Head of caudate nucleus (tissue), 42 donors: ENCODE measurements around the gene NSA2.
"Not testable (repeated sequence)": the region's sequence is repeated elsewhere in the genome, so short reads cannot be mapped to it uniquely, and the experiment has no call there.

ENCODE experiments used
- DNase-seq, 42 donors: peaks; one replicate each; pipeline versions ENCODE4 v3.0.0 to v3.0.0-alpha.2; 2020 to 2021; ENCODE audit warnings: mixed read lengths in 7 of 42
- intact Hi-C: fragments of 100-400 bp; cut with DNase I; formaldehyde crosslinking; loops from one replicate; pipeline ENCODE4 v1.15.0; 2022

The NSA2 gene

DNA sequence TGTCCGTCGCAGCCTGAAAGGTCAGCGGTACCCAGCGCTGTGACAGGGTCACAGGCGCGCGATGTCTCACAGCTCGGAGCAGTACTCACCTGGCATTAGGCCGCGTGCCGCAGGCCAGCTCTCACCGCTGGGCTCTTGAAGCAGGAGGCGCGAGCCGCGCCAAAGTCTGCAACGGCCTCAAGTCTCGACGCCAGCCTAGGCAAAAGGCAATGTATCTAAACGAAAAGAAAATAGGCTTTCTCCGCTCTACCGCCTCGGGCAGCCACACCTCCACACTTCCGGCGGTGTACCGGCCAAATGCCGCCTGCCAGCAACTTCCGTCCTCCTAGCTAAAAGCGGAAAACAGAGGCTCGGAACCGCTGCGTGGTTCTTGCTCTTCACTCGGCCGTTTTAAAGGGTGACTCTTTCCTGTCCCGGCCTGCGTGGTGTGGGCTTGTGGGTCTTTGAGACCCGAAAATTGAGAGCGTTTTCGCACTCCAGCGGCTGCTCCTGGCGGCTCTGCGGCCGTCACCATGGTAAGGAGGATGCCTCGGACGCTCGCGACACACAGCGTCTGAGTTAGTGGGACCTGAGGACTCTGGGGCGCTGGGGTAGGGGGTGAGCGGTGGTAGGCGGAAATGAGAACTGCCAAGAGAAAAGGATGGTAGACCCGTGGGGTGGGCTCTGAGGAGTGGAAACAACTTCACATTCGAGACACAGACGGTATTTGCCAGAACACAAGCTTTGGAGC is at the start of gene NSA2, which contains the start of gene GFM2:
Gene NSA2 (plus strand): TSS at position 401 of the 730 bp plus-strand sequence. CDS start 112 bp downstream, at position 513.
Gene GFM2 (minus strand): TSS at position 269 of the 730 bp plus-strand sequence. CDS start 3,375 bp downstream, outside the sequence.
- DNase-seq = peak; percentile 84 to 99 (median 96)
- intact Hi-C loops = loop anchor here (10.0 kb wide), 3 partner anchors 92 to 148 kb away; partner anchors contain the start of gene FAM169A

DNA sequence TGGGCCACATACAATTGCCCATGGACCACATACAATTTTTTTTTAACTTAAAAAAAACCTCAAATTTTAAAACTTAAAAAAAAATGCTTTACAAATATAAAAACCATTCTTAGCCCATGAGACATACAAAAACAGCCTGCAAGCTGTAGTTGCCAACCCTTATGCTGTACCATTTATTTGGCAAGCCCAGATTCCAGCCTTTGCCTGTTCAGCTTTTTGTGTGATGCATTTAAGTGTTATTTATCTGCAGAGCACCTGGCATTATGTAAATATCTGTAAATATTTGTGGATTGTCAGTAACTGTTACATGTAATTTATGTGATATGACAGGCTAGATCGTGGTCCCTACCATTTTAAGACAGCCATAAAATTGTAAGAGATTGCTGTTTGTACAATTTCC is 49.5 kb upstream of the NSA2 start:
- intact Hi-C loops = no loop called here
- DNase-seq = no peak

DNA sequence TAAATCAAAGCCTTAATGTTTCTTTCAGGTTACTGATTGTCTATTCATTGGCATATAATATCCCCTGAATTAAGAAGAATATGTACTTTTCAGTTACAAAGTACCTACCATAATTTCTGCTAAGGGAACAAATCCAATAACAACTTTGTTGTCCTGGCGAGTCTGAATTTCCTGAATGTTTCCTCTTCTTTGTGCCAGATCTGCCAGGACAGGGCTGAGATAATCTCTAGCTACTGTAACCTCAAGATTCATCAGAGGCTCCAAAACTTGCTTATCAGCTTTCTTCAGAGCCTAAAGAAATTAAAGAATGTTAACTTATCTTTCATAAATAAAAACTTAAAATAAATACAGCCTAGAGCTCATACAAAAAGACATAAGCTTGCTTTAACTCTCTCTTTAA is 44.8 kb upstream of the NSA2 start:
- DNase-seq = no peak
- intact Hi-C loops = no loop called here

DNA sequence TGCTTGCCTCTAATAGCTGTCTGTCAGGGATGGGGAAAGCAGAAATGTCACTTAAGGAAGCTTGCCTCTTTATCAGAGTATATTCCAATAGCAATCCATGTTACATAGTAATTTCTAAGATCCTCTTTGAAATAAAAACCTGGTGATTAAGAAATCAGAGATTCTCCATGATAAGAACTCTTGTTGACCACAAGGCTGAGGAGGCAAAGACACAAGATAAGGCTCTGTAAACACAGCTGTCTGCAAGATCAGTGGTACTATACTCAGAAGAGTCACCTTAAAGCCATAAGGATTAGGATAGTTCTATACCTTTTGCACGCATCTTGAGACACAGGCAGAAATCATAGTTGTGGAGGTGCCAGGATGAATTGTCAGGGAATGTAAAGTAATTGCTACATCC is 41.7 kb upstream of the NSA2 start:
- no peak for DNase-seq
- intact Hi-C loops = no loop called here

DNA sequence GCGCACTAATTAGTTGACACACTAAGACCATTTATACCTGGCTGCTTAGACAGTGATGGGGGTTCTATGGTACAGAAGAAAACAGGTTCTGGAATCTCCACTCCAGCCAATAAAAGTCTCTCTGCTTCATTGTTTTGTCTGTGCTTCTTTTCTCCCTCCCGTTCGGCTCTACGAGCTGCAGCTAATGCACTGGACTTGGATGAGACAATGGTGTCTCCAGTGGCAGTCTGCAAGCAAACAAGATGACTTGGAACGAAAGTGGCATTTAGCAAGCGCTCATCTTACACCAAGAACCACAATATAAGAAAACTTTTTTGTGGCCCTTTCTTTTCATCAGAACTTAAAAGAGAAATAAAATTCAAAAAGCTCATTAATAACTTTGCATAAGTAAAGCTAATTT is 30.3 kb upstream of the NSA2 start:
- intact Hi-C loops = no loop called here
- peak in 25 of 42 donors; percentile 8 to 60 (median 27) for DNase-seq

DNA sequence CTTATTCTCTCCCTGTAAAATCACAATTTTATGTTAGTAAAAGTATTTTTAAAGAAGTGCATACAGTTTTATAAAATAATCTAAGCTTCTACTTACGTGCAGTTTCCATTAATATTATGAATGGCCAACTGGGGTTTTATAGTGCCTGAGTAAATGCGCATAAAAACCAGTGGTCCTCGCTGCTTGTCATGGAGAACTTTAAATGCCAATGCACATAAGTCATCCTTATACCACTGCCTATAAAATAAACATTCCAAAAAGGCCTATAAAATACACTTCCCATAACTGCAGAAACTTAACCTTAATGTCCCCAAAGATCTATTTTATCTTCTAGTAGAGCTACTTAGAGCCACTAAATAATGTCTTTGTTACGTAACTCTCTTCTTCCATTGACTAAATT is 28.6 kb upstream of the NSA2 start:
- intact Hi-C loops = no loop called here

DNA sequence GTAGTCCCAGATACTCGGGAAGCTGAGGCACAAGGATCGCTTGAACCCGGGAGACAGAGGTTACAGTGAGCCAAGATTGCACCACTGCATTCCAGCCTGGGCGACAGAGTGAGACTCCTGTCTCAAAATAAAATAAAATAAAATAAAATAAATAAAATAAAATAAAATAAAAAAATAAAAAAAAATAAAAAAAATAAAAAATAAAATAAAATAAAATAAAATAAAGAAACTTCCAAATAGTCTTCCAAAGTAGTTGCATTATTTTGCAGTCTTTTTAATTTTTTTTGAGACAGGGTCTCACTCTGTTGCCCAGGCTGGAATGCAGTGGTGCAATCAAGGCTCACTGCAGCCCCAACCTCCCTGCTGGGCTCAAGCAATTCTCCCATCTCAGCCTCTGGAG is 18.3 kb upstream of the NSA2 start:
- DNase-seq, intact Hi-C loops: not testable (repeated sequence)

More for the DNA sequence above, 28.6 kb upstream of the NSA2 start:
- no peak for DNase-seq

DNA sequence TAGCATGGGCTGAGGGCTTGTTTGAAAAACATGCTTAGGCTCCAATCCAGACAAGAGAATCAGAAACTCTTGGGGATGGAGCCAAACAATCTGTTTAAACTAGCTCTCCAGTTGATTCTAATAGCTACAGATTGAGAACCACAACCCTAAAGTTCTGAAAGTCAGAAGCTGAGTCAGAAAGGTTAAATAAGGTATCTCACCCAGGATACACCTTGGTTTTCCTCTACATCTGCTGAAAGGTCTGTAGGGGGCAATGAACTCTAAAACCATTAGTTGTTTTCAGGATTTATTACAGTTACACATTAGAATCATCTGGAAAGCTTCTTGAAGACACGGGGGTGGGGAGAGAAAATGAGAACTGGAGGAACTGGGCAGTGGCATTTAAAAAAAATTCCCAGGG is 5.8 kb upstream of the NSA2 start:
- intact Hi-C loops = loop anchor here (10.0 kb wide), 3 partner anchors 86 to 154 kb away; partner anchors contain the start of gene FAM169A
- DNase-seq = no peak

DNA sequence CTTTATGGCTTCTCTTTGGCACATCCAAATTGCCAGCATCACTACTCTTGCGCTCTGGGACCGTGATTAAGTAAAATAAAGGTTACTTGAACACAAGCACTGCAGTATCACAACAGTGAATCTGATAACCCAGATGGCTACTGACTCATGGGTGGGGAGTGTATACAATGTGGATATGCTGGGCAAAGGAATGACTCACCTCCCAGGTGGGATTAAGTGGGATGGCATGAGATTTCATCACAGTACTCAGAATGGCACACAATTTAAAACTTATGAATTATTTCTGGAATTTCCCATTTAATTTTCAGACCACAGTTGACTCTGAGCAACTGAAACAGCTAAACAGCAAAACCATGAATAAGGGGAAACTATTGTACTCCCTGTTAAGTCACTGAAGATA is 4.5 kb upstream of the NSA2 start:
- intact Hi-C loops = loop anchor here (10.0 kb wide), 3 partner anchors 88 to 152 kb away; partner anchors contain the start of gene FAM169A

DNA sequence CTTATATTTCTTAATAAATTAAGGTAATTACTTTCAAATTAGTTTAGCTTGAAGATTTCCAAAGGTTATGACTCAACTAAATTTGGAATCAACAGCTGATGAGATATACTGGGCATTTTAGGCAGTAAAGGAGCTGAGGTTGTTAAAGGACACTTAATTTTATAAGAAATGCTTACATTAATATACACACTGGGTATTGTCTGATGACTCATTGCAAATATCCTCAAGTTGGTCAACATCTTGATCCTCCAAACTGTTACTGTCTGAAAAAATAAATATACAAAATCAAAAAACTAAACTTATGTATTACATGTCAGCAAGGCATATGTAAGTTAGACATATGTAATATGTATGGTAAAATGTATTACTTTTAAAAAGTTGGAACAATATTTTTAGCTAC is 3.5 kb upstream of the NSA2 start:
- intact Hi-C loops = loop anchor here (10.0 kb wide), 3 partner anchors 89 to 151 kb away; partner anchors contain the start of gene FAM169A
- no peak for DNase-seq

More for the DNA sequence above, 4.5 kb upstream of the NSA2 start:
- DNase-seq = peak in 1 of 42 donors; percentile 11

DNA sequence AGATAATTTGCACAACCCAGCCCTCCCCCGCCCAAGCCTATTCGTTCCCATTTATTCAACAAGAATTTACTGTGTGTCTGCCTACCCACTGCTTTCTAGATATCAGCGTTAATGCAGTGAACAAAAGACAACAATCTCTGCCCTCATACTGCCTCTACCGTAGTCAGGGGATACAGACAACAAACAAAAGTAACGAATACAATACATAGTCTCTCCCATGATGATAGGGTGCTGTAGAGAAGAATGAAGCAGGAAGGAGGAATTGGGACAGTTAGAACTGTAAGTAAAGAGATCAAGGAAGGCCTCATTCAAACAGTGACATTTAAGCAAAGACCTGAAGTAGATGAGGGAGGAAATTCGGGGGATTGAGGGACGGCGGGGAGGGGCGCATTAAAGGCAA is 1.8 kb upstream of the NSA2 start:
- intact Hi-C loops = loop anchor here (10.0 kb wide), 3 partner anchors 90 to 150 kb away; partner anchors contain the start of gene FAM169A
- no peak for DNase-seq

DNA sequence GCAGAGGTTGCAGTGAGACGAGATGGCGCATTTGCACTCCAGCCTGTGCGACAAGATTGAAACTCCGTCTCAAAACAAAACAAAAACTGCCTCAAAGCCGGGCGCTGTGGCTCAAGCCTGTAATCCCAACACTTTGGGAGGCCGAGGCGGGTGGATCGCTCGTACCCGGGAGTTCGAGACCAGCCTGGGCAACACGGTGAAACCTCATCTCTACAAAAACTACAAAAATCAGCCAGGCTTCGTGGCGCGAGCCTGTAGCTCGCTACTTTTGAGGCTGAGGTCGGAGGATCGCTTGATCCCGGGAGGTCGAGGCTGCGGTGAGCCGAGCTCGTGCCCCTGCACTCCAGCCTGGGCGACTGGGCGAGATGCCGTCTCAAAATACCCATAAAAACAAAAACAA is 1.1 kb upstream of the NSA2 start:
- DNase-seq = no peak
- intact Hi-C loops = loop anchor here (10.0 kb wide), 3 partner anchors 91 to 149 kb away; partner anchors contain the start of gene FAM169A

DNA sequence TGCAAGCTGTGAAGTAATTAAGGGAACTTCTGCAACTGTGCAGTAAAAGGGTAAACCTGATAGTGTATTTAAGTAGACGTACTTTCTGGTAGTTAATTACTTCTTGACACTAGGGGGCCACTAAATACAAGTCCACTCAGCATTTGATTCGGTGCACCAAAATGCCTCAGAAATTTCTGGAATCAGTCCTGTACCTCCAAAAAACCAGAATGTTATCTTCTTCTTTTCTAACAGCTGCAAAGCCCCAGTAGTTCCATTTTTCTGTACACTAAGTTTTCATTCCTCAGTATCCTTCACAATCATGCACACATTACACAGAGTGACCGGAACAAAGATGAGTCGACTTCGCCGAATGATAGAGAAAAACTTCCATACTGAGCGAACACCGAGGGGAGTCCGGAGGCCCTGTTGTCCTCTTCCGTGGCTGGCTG is 616 bp upstream of the NSA2 start:
- DNase-seq = peak in 1 of 42 donors; percentile 30
- intact Hi-C loops = loop anchor here (10.0 kb wide), 3 partner anchors 92 to 148 kb away; partner anchors contain the start of gene FAM169A

DNA sequence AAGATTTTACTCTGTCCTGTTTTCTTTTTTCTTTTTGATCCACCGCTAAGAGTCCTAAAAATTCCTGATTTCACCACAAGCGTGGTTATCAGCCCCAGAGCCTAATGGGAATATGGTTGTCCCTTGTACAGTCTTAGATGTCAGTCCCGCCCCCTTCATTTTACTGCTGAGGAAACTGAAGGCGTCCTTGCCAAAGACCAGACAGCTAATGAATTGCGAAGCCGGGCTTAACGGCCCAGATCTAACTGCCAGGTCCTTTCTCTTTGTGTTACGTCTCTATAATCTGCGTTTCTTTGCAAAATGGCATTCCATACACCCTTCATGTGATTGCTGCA is 497 bp downstream of the NSA2 start:
- intact Hi-C loops = loop anchor here (10.0 kb wide), 3 partner anchors 93 to 147 kb away; partner anchors contain the start of gene FAM169A
- peak in 19 of 42 donors; percentile 11 to 67 (median 32) for DNase-seq

DNA sequence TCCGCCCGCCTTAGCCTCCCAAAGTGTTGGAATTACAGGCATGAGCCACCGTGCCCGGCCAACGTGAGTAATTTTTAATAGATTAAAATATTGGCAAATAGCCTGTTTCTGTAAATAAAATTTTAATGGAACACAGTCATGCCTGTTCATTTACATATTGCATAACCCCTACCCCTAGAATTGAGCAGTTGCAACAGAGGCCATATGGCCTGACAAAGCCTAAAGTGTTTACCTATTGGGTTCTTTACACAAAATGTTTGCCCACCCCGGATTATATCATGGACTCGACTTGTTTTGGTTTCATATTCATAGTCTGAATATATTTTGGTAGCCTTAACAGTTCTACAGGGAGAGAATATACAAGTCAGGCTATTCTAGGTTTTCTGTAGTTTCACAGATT is 5.3 kb downstream of the NSA2 start:
- DNase-seq = no peak
- intact Hi-C loops = no loop called here

DNA sequence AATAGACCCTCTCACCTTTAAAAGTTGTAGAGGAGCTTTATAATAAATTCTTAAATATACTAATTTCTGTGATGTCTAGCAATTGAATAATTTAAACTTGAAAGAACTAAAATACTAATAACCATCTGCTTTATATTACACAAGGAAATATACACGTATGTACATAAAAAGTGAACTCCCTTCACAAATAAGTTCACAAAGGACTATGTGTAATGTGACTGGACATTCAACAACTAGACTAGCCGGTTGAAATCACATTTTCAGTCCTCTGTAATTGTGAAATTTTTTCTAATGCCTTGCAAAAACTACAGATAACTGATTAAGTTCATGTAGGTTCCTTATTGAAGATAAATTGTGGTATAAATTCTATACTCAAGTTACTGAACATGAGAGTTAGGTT is 11.6 kb downstream of the NSA2 start:
- no peak for DNase-seq
- intact Hi-C loops = no loop called here

DNA sequence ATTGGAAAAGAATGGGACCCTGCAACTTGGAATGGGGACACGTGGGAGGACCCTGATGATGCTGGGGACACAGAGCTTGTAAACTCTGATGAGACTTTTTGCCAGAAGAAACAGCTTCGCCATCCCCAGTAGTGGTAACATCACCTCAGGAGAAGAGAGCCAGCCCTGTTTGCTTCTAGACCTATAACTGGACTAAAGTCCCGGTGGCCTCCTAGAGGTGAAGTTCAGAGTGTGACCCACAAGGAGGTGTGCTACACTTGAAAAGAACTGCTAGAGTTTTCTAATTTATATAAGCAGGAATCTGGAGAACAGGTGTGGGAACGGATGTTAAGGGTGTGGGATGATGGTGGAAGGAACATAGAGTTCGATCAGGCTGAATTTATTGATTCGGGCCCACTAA is 19.8 kb downstream of the NSA2 start:
- no peak for DNase-seq
- intact Hi-C loops = no loop called here

DNA sequence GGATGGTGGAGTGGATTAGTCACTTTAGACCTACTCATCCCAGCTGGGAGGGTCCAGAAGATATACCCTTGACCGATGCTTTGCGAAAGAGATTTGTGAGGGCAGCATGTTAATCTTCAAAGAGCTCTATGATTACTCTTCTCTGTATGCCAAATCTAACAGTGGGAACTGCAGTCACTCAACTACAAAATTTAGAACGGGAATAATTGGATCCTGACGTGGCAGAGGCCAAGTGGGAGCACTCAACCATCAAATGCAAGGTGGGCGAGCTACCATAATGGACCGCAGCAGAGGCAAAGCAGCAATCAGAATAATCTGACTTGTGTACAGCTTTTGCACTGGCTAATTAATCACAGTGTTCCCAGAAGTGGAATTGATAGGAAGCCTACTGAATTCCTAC is 20.4 kb downstream of the NSA2 start:
- no peak for DNase-seq
- intact Hi-C loops = no loop called here

DNA sequence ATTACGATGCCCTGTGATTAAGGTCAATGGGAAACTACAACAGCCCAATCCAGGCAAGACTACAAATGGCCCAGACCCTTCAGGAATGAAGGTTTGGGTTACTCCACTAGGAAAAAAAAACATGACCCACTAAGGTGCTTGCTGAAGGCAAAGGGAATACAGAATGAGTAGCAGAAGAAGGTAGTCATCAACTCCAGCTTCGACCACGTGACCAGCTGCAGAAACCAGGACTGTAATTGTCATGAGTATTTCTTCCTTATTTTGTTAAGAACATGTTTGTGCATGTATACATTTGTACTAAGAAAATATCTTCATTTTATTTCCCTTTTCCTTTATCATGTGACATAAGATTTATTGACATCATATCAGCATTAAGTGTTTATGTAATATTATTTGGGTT is 24.6 kb downstream of the NSA2 start:
- DNase-seq, intact Hi-C loops: not testable (repeated sequence)
